ENCODE data around the gene MTMR10.

Gene MTMR10

DNA sequence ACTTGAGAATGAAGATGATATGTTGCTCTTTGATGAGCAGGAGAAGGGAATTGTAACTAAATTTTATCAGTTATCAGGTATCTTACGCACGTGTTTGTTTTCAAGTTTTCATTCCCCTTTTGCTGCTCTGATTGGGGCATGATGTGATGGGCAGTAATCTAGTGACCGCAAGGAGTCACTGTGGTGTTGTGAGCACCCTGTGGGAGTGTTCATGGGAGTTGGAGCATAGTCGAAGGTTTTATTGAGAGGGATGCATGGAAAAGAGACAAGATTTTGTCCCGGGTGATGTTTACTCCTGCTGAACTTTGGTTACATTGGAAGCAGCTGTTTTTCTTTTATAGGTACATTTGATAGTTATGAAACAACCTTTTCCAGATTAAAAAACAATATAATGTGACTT, 85.6 kb downstream of the MTMR10 start:
- no peak for TF ChIP-seq GATA1 (IDR thresholded peaks at IDR 0.05; ENCODE audit: low read depth, low read length)
- TF ChIP-seq POLR2A (IDR thresholded peaks at IDR 0.05; ENCODE audit: low read length), result no peak
- DNase-seq, result no peak

DNA sequence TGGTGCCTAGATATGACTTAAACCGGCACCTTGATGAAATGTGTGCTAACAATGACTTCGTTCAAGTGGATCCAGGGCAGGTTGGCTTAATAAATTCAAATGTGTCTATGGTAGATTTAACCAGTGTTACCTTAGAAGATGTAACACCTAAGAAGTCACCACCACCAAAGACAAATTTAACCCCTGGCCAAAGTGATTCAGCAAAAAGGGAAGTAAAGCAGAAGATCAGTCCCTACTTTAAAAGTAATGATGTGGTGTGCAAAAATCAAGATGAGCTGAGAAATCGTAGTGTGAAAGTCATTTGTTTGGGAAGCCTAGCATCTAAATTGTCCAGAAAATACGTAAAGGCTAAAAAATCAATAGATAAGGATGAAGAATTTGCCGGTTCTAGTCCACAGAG, 86.6 kb downstream of the MTMR10 start:
- DNase-seq, result no peak
- no peak for TF ChIP-seq GATA1 (IDR thresholded peaks at IDR 0.05; ENCODE audit: low read depth, low read length)
- TF ChIP-seq POLR2A (IDR thresholded peaks at IDR 0.05; ENCODE audit: low read length), result no peak

- peak; percentile 70 for TF ChIP-seq POLR2A (IDR thresholded peaks at IDR 0.05; ENCODE audit: low read length)
- no peak for TF ChIP-seq GATA1 (IDR thresholded peaks at IDR 0.05; ENCODE audit: low read depth, low read length)
- DNase-seq, result peak; percentile 88 to 89
Measured at GRCh38 chr15:30903497-30904187, 87.8 kb downstream of the MTMR10 start, which contains the start of gene FAN1. Gene FAN1, plus strand, starts transcription at chr15:30903915. Its CDS starts 749 bp downstream, at chr15:30904664.

- TF ChIP-seq POLR2A (IDR thresholded peaks at IDR 0.05; ENCODE audit: low read length), result no peak
- TF ChIP-seq GATA1 (IDR thresholded peaks at IDR 0.05; ENCODE audit: low read depth, low read length), result no peak
- no peak for DNase-seq
Measured at GRCh38 chr15:30901889-30902288, 89.5 kb downstream of the MTMR10 start.

GRCh38 chr15:30896211-30896606, 95.2 kb downstream of the MTMR10 start:
- DNase-seq, result no peak
- TF ChIP-seq POLR2A (IDR thresholded peaks at IDR 0.05; ENCODE audit: low read length) (no peak), GATA1 (IDR thresholded peaks at IDR 0.05; ENCODE audit: low read depth, low read length) (no peak)

- TF ChIP-seq POLR2A (IDR thresholded peaks at IDR 0.05; ENCODE audit: low read length) (no peak), GATA1 (IDR thresholded peaks at IDR 0.05; ENCODE audit: low read depth, low read length) (no peak)
- no peak for DNase-seq
Measured at GRCh38 chr15:30895461-30896210, 95.8 kb downstream of the MTMR10 start.

DNA sequence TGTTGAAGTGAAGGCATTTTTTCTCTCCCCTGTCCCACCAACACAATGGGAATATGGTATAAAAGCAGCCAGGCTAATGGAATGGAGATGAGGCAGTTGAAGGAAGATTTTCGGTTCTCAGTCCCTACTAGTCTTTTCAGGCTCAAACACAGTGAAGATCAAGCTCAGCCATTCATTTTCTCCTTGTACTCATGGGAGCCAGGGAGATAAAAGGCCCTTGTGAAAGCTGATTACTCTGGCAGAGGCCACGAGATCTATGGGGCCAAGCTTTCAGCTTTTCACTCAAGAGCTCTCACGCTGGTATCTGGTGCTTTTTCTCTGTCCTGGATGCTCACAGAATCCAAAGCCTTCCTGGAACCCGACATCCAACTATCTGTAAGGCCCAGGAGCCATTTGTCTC, 102.2 kb downstream of the MTMR10 start:
- DNase-seq, result no peak
- TF ChIP-seq POLR2A (IDR thresholded peaks at IDR 0.05; ENCODE audit: low read length), result no peak
- TF ChIP-seq GATA1 (IDR thresholded peaks at IDR 0.05; ENCODE audit: low read depth, low read length), result no peak

Data from erythroblast (primary cell).